Measurements from ENCODE around the gene PAK3.

The PAK3 gene

GRCh38 chrX:111260451-111260850 lies 164.5 kb downstream of the PAK3 start:
- H3K27me3 Mint-ChIP-seq, result no peaks in the 10 kb centered on the region
- H3K4me3 Mint-ChIP-seq, result no peak overlapping the region
- no peak for DNase-seq

GRCh38 chrX:111262086-111262485 lies 166.1 kb downstream of the PAK3 start:
- no peaks in the 10 kb centered on the region for H3K9me3 Mint-ChIP-seq
- H3K27ac Mint-ChIP-seq, result no peak overlapping the region
- no peak for DNase-seq
- H3K27me3 Mint-ChIP-seq, result no peaks in the 10 kb centered on the region
- CTCF ChIA-PET, result no interaction called here
- no peaks in the 10 kb centered on the region for H3K36me3 Mint-ChIP-seq
- H3K4me3 Mint-ChIP-seq, result no peak overlapping the region
- H3K4me1 Mint-ChIP-seq, result no peaks in the 10 kb centered on the region

More at GRCh38 chrX:111260451-111260850, 164.5 kb downstream of the PAK3 start:
- Mint-ChIP-seq H3K9me3 (no peaks in the 10 kb centered on the region), H3K27ac (no peak overlapping the region), H3K36me3 (no peaks in the 10 kb centered on the region), H3K4me1 (no peaks in the 10 kb centered on the region)
- CTCF ChIA-PET, result interaction anchor here (0.6 kb wide), 1 partner anchor 35 kb away, joined by 4 read pairs; no protein-coding TSS in a partner anchor

GRCh38 chrX:111264385-111264784 lies 168.4 kb downstream of the PAK3 start:
- DNase-seq, result no peak
- H3K27ac Mint-ChIP-seq, result no peak overlapping the region
- CTCF ChIA-PET, result no interaction called here
- no peaks in the 10 kb centered on the region for H3K36me3 Mint-ChIP-seq
- no peaks in the 10 kb centered on the region for H3K27me3 Mint-ChIP-seq
- H3K4me1 Mint-ChIP-seq, result no peaks in the 10 kb centered on the region
- no peak overlapping the region for H3K4me3 Mint-ChIP-seq
- no peaks in the 10 kb centered on the region for H3K9me3 Mint-ChIP-seq

GRCh38 chrX:111265486-111265885 lies 169.5 kb downstream of the PAK3 start:
- H3K36me3 Mint-ChIP-seq, result no peaks in the 10 kb centered on the region
- no peaks in the 10 kb centered on the region for H3K4me1 Mint-ChIP-seq
- no peak overlapping the region for H3K27ac Mint-ChIP-seq
- CTCF ChIA-PET, result no interaction called here
- H3K4me3 Mint-ChIP-seq, result no peak overlapping the region
- no peaks in the 10 kb centered on the region for H3K9me3 Mint-ChIP-seq
- no peaks in the 10 kb centered on the region for H3K27me3 Mint-ChIP-seq
- DNase-seq, result no peak

DNA sequence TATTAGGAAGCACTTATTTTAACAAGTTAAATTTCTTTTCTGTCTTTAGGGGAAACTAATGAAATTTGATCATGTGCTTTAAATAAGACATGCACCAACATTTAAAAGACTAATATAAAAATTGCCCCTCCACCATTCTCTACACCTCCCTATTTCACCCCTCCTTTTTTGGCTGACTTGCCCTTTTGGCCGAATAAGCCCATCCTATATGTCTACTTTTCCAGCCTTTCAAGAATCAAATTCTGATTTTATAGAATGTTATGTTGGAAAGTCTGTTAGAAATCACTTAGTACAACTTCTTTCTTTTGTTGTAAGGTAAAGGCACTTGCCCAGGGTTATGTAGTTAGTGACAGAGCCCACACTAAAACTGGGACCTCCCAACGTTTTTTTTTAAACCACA lies 172.5 kb downstream of the PAK3 start:
- H3K27me3 Mint-ChIP-seq, result no peaks in the 10 kb centered on the region
- H3K9me3 Mint-ChIP-seq, result no peaks in the 10 kb centered on the region
- DNase-seq, result no peak
- H3K4me3 Mint-ChIP-seq, result no peak overlapping the region
- no peaks in the 10 kb centered on the region for H3K36me3 Mint-ChIP-seq
- no peaks in the 10 kb centered on the region for H3K4me1 Mint-ChIP-seq
- H3K27ac Mint-ChIP-seq, result no peak overlapping the region
- CTCF ChIA-PET, result no interaction called here

DNA sequence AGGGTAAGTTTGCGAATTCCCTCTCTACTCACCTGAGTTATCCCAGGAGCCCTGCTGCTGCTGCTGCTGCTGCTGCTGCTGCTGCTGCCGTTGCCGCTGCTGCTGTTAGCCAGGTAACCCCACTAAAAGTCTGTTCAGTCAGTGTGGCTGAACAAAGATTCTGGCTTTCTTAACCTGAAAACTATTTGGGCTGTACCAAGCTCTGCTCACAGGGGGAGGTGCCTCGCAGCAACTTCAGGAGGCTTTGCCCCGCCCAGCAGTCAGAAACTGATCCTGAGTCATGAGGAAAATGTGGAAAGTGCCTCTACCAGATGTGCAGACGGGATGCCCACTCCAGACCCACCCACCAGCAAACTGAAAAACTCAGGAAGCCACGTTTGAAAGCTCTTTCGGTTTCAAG lies 174.3 kb downstream of the PAK3 start, which contains the start of gene CAPN6:
CAPN6 (minus strand) TSS at position 145 of the 400 bp plus-strand sequence. CDS start 6,547 bp downstream, outside the sequence.
- H3K4me1 Mint-ChIP-seq, result no peaks in the 10 kb centered on the region
- CTCF ChIA-PET, result no interaction called here
- no peak within 1 kb of the TSS for H3K27ac Mint-ChIP-seq
- H3K36me3 Mint-ChIP-seq, result no peaks in the 10 kb centered on the region
- DNase-seq, result no peak
- no peaks in the 10 kb centered on the region for H3K9me3 Mint-ChIP-seq
- no peak within 1 kb of the TSS for H3K4me3 Mint-ChIP-seq
- H3K27me3 Mint-ChIP-seq, result no peaks in the 10 kb centered on the region

Measured in activated naive CD4-positive, alpha-beta T cell treated with anti-CD3 and anti-CD28 coated beads, Interleukin-2, amount 10 ng/mL, durations not matched to agents 7 days and 5 days (primary cell).